K562 (cell line): ENCODE measurements around the gene FOXR1. TPM values are rescaled to one million over a fixed set of nuclear protein-coding genes. Genes with fewer than 3 reads are reported as not detected.

Experiments used
- ATAC-seq: fragments of 200-7000 bp; cut with Tn5 transposase; 3 replicates; pipeline ENCODE4 v1.9.1; 2020; ENCODE audit warnings: moderate library complexity
- BruUV-seq: library from RNA; stranded (reverse); fragments of 400-500 nt; replicated peaks from 2 replicates; lab custom pipeline; 2021; lab: Mats Ljungman, UMichigan
- CTCF ChIA-PET: fragments of 300-600 bp; formaldehyde crosslinking; extraction: SDS; loops from one replicate; lab custom pipeline; 2021; ENCODE audit warnings: low intra/inter-chr PET ratio; lab: Yijun Ruan, JAX
- POLR2A ChIA-PET: fragments of 300-600, 350-650 bp; sonication (Branson Sonifier 250); formaldehyde crosslinking; extraction: SDS; loops from one replicate; lab custom pipeline; 2021; ENCODE audit warnings: antibody characterized with exemption, inconsistent platforms; lab: Yijun Ruan, JAX
- DNase-seq, 4 experiments: peaks; one replicate each; pipeline versions ENCODE4 v3.0.0 to v3.0.0-alpha.2; 2011 to 2018; ENCODE audit warnings: low spot score in 3 of 4, mixed read lengths in 3 of 4; ENCODE audit errors: extremely low read depth in 1 of 4
- FAIRE-seq: peaks from 2 replicates; lab custom pipeline; 2011; peaks lifted over from hg19 to GRCh38; lab: Jason Lieb, UNC
- H2AFZ ChIP-seq: 2 replicates; pipeline ENCODE4 v1.6.0; 2011; ENCODE audit warnings: low read depth, low read length, control low read depth, inconsistent platforms
- H3K27ac ChIP-seq: fragments of 200-600 bp; 3 replicates; pipeline ENCODE4 v1.8.0; 2011; ENCODE audit warnings: low read depth, mild to moderate bottlenecking, control low read depth, inconsistent platforms, low read length, moderate library complexity, mixed read lengths; ENCODE audit errors: extremely low read depth
- H3K27me3 ChIP-seq, 2 experiments: fragments of 300-600 bp in 1 of 2; 2 replicates in 1 of 2; 3 replicates in 1 of 2; pipeline versions ENCODE4 v1.6.0 to v1.8.0; 2011; ENCODE audit warnings: inconsistent platforms in 2 of 2, low read length in 2 of 2, mild to moderate bottlenecking in 1 of 2, mixed read lengths in 1 of 2, moderate library complexity in 1 of 2; ENCODE audit not compliant: control insufficient read depth in 2 of 2, insufficient read depth in 2 of 2
- H3K36me3 ChIP-seq: fragments of 300-600 bp; 3 replicates; pipeline ENCODE4 v1.8.0; 2011; ENCODE audit warnings: mild to moderate bottlenecking, low read length, inconsistent platforms; ENCODE audit not compliant: control insufficient read depth, insufficient read depth
- H3K4me1 ChIP-seq, 2 experiments: fragments of 200-600 bp in 1 of 2; replicated peaks in 1 of 2; 2 replicates in 1 of 2; 3 replicates in 1 of 2; pipeline versions ENCODE4 v1.5.1 to v1.8.0; 2011; ENCODE audit warnings: inconsistent platforms in 2 of 2, low read length in 2 of 2, mild to moderate bottlenecking in 1 of 2, mixed read lengths in 1 of 2, moderate library complexity in 1 of 2; ENCODE audit not compliant: control insufficient read depth in 2 of 2, insufficient read depth in 2 of 2
- H3K4me2 ChIP-seq: 2 replicates; pipeline ENCODE4 v1.6.1; 2011; ENCODE audit warnings: low read length, control low read depth, inconsistent platforms, mixed read lengths; ENCODE audit not compliant: insufficient read depth
- H3K4me3 ChIP-seq: fragments of 200-600 bp; sonication (generic), shearing (Covaris generic); 2 replicates; pipeline ENCODE4 v1.5.1; 2016; ENCODE audit warnings: control low read depth, inconsistent platforms
- H3K79me2 ChIP-seq: fragments of 200-600 bp; 3 replicates; pipeline ENCODE4 v1.8.0; 2011; ENCODE audit warnings: low read length, inconsistent platforms; ENCODE audit not compliant: control insufficient read depth, insufficient read depth
- H3K9ac ChIP-seq, 2 experiments: 2 replicates each; pipeline versions ENCODE4 v1.6.0 to v1.6.1; 2011; ENCODE audit warnings: low read depth in 2 of 2, low read length in 2 of 2, control low read depth in 1 of 2, inconsistent platforms in 1 of 2, mild to moderate bottlenecking in 1 of 2, mixed read lengths in 1 of 2; ENCODE audit not compliant: insufficient read depth in 1 of 2
- H3K9me1 ChIP-seq: one replicate; pipeline ENCODE4 v1.6.0; 2011; ENCODE audit warnings: inconsistent platforms, mild to moderate bottlenecking, low read length, moderate library complexity; ENCODE audit not compliant: control insufficient read depth, insufficient read depth
- H3K9me3 ChIP-seq: replicated peaks from 2 replicates; pipeline ENCODE4 v1.5.1; 2011; ENCODE audit warnings: low read depth, low read length, inconsistent platforms; ENCODE audit not compliant: control insufficient read depth, insufficient read depth
- H4K20me1 ChIP-seq: replicated peaks from 2 replicates; pipeline ENCODE4 v1.6.1; 2011; ENCODE audit warnings: low read length, inconsistent platforms, mixed read lengths; ENCODE audit not compliant: control insufficient read depth, insufficient read depth
- CXXC5 ChIP-seq: fragments of 250-450 bp; sonication (Bioruptor Pico); IDR thresholded peaks from 2 replicates; pipeline ENCODE4 v1.8.0; 2022; ENCODE audit warnings: inconsistent platforms, mild to moderate bottlenecking, moderate library complexity
- MITF ChIP-seq: IDR thresholded peaks from 2 replicates; pipeline ENCODE4 v1.6.1; 2014; ENCODE audit warnings: antibody characterized with exemption
- POU5F1 ChIP-seq: fragments of 150-350 bp; IDR thresholded peaks from 2 replicates; pipeline ENCODE4 v1.6.1; 2014; ENCODE audit warnings: borderline replicate concordance, low read length, low read depth, mild to moderate bottlenecking; ENCODE audit not compliant: partially characterized antibody
- ZNF121 ChIP-seq: sonication (generic); formaldehyde crosslinking; conservative IDR thresholded peaks from 2 replicates; pipeline ENCODE4 v1.8.0; 2022; ENCODE audit warnings: missing genetic modification reagents
- WGBS: fragments of 100-300 bp; shearing (Covaris generic); methylation state at CpG from one replicate; pipeline ENCODE4 v1.1.6; 2016; ENCODE audit warnings: low coverage, mixed read lengths; ENCODE audit not compliant: insufficient coverage; ENCODE audit errors: missing lambda C conversion rate; 5-methylcytosine and 5-hydroxymethylcytosine counted together
- in situ Hi-C: fragments of 300-500 bp; cut with MboI; formaldehyde crosslinking; loops from 4 replicates; pipeline ENCODE4 v1.15.0; 2018; ENCODE audit warnings: inconsistent platforms, mixed read lengths
- intact Hi-C: fragments of 100-400 bp; cut with micrococcal nuclease; formaldehyde crosslinking; loops from 2 replicates; pipeline ENCODE4 v1.14.2; 2022
- polyA plus RNA-seq, 8 experiments: library from polyadenylated mRNA; depleted of rRNA in 4 of 8; stranded (reverse) in 5 of 8; unstranded in 3 of 8; fragments of >200 nt; fragmentation: Nextera tagmentation in 2 of 8; fragmentation: Illumina TruSeq in 1 of 8; extraction: Ambion mirVana in 2 of 8; extraction: Trizol in 1 of 8; gene quantifications; 2 replicates each; pipeline versions ENCODE4 v1.2.1 to v1.2.3, GENCODE V29; 2011 to 2014; ENCODE audit warnings: inconsistent platforms in 1 of 8, missing spikeins in 1 of 8
- total RNA-seq, 7 experiments: library from RNA; depleted of rRNA in 6 of 7; stranded (reverse); fragments of >200 nt in 6 of 7; fragmentation: Illumina TruSeq in 2 of 7; extraction: Trizol in 2 of 7; gene quantifications; 2 replicates each; pipeline versions ENCODE4 v1.2.1 to v1.2.3, GENCODE V29; 2011 to 2021; ENCODE audit warnings: low replicate concordance in 1 of 7
- TF ChIP-seq, protein P1 (sequence below): fragments of 450-650 bp; conservative IDR thresholded peaks from 2 replicates; pipeline ENCODE4 v1.6.1; 2016; ENCODE audit warnings: missing genetic modification characterization, low read depth, mild to moderate bottlenecking, control low read depth, missing compliant biosample characterization
- TF ChIP-seq, protein P2 (sequence below): fragments of 450-650 bp; formaldehyde crosslinking; IDR thresholded peaks from 2 replicates; pipeline ENCODE4 v1.4.0; 2022; ENCODE audit warnings: missing genetic modification characterization

FOXR1 gene
- total and polyA plus RNA-seq, 9 of the 15 experiments (the other 6 are each of a cell fraction or from before 2014, with no cell fraction given), result not detected

DNA sequence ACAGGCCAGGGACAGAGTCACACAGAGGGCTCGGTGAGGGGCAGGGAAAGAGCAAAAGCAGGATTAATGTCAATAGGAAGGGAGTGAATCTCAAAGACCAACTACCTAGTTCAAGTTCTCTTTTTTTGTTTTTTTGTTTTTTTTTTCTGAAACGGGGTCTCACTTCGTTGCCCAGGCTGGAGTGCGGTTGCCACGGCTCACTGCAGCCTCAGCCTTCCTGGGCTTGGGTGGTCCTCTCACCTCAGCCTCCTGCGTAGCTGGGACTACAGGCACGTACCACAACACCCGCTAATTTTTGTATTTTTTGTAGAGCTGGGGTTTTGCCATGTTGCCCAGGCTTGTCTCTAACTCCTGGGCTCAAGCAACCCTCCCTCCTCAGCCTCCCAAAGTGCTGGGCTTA, 36.2 kb upstream of the FOXR1 start:
- no peaks in the 10 kb centered on the region for H4K20me1 ChIP-seq
- H3K4me2 ChIP-seq, result no peak overlapping the region
- ChIA-PET POLR2A (interaction anchor here (0.6 to 1.2 kb wide), 2 partner anchors 18 to 301 kb away, joined by 3 read pairs; no protein-coding TSS in a partner anchor), CTCF (no interaction called here)
- H3K79me2 ChIP-seq, result no peaks in the 10 kb centered on the region
- peaks cover 2 to 9% of the 10 kb centered on the region in 2 experiments; a peak in 3 of 5 replicates for H3K4me1 ChIP-seq
- no peak for FAIRE-seq
- no peak for DNase-seq
- H3K36me3 ChIP-seq, result no peaks in the 10 kb centered on the region
- H3K9me3 ChIP-seq, result no peaks in the 10 kb centered on the region
- H3K9me1 ChIP-seq, result no peaks in the 10 kb centered on the region
- TF ChIP-seq, protein P1, sequence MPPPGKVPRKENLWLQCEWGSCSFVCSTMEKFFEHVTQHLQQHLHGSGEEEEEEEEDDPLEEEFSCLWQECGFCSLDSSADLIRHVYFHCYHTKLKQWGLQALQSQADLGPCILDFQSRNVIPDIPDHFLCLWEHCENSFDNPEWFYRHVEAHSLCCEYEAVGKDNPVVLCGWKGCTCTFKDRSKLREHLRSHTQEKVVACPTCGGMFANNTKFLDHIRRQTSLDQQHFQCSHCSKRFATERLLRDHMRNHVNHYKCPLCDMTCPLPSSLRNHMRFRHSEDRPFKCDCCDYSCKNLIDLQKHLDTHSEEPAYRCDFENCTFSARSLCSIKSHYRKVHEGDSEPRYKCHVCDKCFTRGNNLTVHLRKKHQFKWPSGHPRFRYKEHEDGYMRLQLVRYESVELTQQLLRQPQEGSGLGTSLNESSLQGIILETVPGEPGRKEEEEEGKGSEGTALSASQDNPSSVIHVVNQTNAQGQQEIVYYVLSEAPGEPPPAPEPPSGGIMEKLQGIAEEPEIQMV (tag), result no peak
- TF ChIP-seq ZNF121 (CRISPR knock-in tag), result peak; percentile 17; the same call in 1 of the 2 replicates
- TF ChIP-seq CXXC5 (CRISPR knock-in tag), result no peak
- TF ChIP-seq POU5F1, result no peak
- no peak for TF ChIP-seq MITF
- TF ChIP-seq, protein P2, sequence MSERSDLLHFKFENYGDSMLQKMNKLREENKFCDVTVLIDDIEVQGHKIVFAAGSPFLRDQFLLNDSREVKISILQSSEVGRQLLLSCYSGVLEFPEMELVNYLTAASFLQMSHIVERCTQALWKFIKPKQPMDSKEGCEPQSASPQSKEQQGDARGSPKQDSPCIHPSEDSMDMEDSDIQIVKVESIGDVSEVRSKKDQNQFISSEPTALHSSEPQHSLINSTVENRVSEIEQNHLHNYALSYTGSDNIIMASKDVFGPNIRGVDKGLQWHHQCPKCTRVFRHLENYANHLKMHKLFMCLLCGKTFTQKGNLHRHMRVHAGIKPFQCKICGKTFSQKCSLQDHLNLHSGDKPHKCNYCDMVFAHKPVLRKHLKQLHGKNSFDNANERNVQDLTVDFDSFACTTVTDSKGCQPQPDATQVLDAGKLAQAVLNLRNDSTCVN, result no peak
- WGBS, result 33% methylated on average over 5 of the region's 8 CpGs
- no peak overlapping the region for H3K9ac ChIP-seq
- no TSS peak for BruUV-seq
- intact Hi-C loops (no loop called here), in situ Hi-C loops (no loop called here)
- peaks cover 2 to 4% of the 10 kb centered on the region in 2 experiments; a peak in 1 of 5 replicates for H3K27me3 ChIP-seq
- ATAC-seq, result no peak
- no peak overlapping the region for H3K4me3 ChIP-seq
- no peak overlapping the region for H2AFZ ChIP-seq
- no peak overlapping the region for H3K27ac ChIP-seq
